K562 (cell line): ENCODE data around the gene LEPR. TPM values are rescaled to one million over a fixed set of nuclear protein-coding genes. Genes with fewer than 3 reads are reported as not detected.

Experiments
- CBX8 ChIP-seq: fragments of 200-600 bp; sonication (generic); IDR thresholded peaks from 2 replicates; pipeline ENCODE4 v1.6.1; 2012; ENCODE audit warnings: borderline replicate concordance, mixed run types, low read depth, mild to moderate bottlenecking, moderate library complexity, mixed read lengths, low read length, control low read depth, inconsistent platforms; ENCODE audit not compliant: poor library complexity, severe bottlenecking; ENCODE audit errors: extremely low read depth
- CHD1 ChIP-seq: fragments of 200-600 bp; sonication (generic); IDR thresholded peaks from one replicate; pipeline ENCODE4 v1.6.1; 2012; ENCODE audit warnings: mild to moderate bottlenecking, moderate library complexity, low read length, inconsistent platforms
- FOXA3 ChIP-seq, 2 experiments: fragments of 450-650 bp in 1 of 2; sonication (generic) in 1 of 2; formaldehyde crosslinking; IDR thresholded peaks in 1 of 2; conservative IDR thresholded peaks in 1 of 2; 2 replicates each; pipeline versions ENCODE4 v1.4.0 to v1.8.0; 2020 to 2022; ENCODE audit warnings: mild to moderate bottlenecking in 2 of 2, missing genetic modification reagents in 1 of 2
- GATA2 ChIP-seq: sonication (generic); formaldehyde crosslinking; IDR thresholded peaks from 2 replicates; pipeline ENCODE4 v1.4.0; 2020; ENCODE audit warnings: mild to moderate bottlenecking, missing genetic modification reagents
- KLF6 ChIP-seq: fragments of 250-450 bp; sonication (Bioruptor Pico); IDR thresholded peaks from 2 replicates; pipeline ENCODE4 v1.4.0; 2020; ENCODE audit warnings: mild to moderate bottlenecking, moderate library complexity, borderline replicate concordance
- MBD2 ChIP-seq: sonication (generic); IDR thresholded peaks from 2 replicates; pipeline ENCODE4 v1.6.1; 2016; ENCODE audit warnings: low read depth, borderline replicate concordance
- MTA1 ChIP-seq: fragments of 450-650 bp; IDR thresholded peaks from 2 replicates; pipeline ENCODE4 v1.6.1; 2017; ENCODE audit warnings: borderline replicate concordance
- NBN ChIP-seq: fragments of 450-650 bp; IDR thresholded peaks from 2 replicates; pipeline ENCODE4 v1.6.1; 2016; ENCODE audit warnings: low read depth, mild to moderate bottlenecking
- NELFE ChIP-seq: IDR thresholded peaks from 2 replicates; pipeline ENCODE4 v1.6.1; 2011; ENCODE audit warnings: mild to moderate bottlenecking; ENCODE audit not compliant: insufficient read depth, insufficient read length
- NFRKB ChIP-seq: fragments of 450-650 bp; IDR thresholded peaks from 2 replicates; pipeline ENCODE4 v1.6.1; 2016; ENCODE audit warnings: low read depth
- RB1 ChIP-seq: fragments of 450-650 bp; IDR thresholded peaks from 2 replicates; pipeline ENCODE4 v1.6.1; 2017; ENCODE audit warnings: low read depth, mild to moderate bottlenecking
- SLC30A9 ChIP-seq: fragments of 250-450 bp; sonication (Bioruptor Pico); IDR thresholded peaks from 2 replicates; pipeline ENCODE4 v1.8.0; 2022; ENCODE audit warnings: mild to moderate bottlenecking, moderate library complexity
- SMARCC2 ChIP-seq: fragments of 450-650 bp; IDR thresholded peaks from 2 replicates; pipeline ENCODE4 v1.6.1; 2017; ENCODE audit warnings: antibody characterized with exemption, moderate library complexity, mild to moderate bottlenecking, low read depth
- STAT5B ChIP-seq: fragments of 250-450 bp; sonication (Bioruptor Pico); IDR thresholded peaks from 2 replicates; pipeline ENCODE4 v1.8.0; 2021; ENCODE audit warnings: mild to moderate bottlenecking, inconsistent platforms
- ZC3H4 ChIP-seq: sonication (generic); formaldehyde crosslinking; IDR thresholded peaks from 2 replicates; pipeline ENCODE4 v1.9.0; 2021; ENCODE audit warnings: missing genetic modification reagents, borderline replicate concordance
- ZFP36 ChIP-seq: fragments of 150-350 bp; IDR thresholded peaks from 2 replicates; pipeline ENCODE4 v1.6.1; 2018; ENCODE audit warnings: low read length, low read depth; ENCODE audit not compliant: partially characterized antibody
- ZNF165 ChIP-seq: fragments of 250-450 bp; sonication (Bioruptor Pico); IDR thresholded peaks from 2 replicates; pipeline ENCODE4 v1.4.0; 2020; ENCODE audit warnings: borderline replicate concordance
- ZNF184 ChIP-seq: sonication (generic); formaldehyde crosslinking; IDR thresholded peaks from 2 replicates; pipeline ENCODE4 v1.5.0; 2020; ENCODE audit warnings: missing genetic modification reagents
- ZNF551 ChIP-seq: fragments of 250-450 bp; sonication (Bioruptor Pico); IDR thresholded peaks from 2 replicates; pipeline ENCODE4 v1.5.0; 2021; ENCODE audit warnings: mild to moderate bottlenecking, moderate library complexity
- ZNF589 ChIP-seq: fragments of 200-800 bp; sonication (Bioruptor generic); IDR thresholded peaks from 2 replicates; pipeline ENCODE4 v1.6.1; 2016; ENCODE audit warnings: low read depth, missing genetic modification characterization, missing compliant biosample characterization
- ZNF695 ChIP-seq: fragments of 450-650 bp; formaldehyde crosslinking; IDR thresholded peaks from 2 replicates; pipeline ENCODE4 v1.4.0; 2020; ENCODE audit warnings: mild to moderate bottlenecking, moderate library complexity
- polyA plus RNA-seq, 8 experiments: library from polyadenylated mRNA; depleted of rRNA in 4 of 8; stranded (reverse) in 5 of 8; unstranded in 3 of 8; fragments of >200 nt; fragmentation: Nextera tagmentation in 2 of 8; fragmentation: Illumina TruSeq in 1 of 8; extraction: Ambion mirVana in 2 of 8; extraction: Trizol in 1 of 8; gene quantifications; 2 replicates each; pipeline versions ENCODE4 v1.2.1 to v1.2.3, GENCODE V29; 2011 to 2014; ENCODE audit warnings: inconsistent platforms in 1 of 8, missing spikeins in 1 of 8
- total RNA-seq, 7 experiments: library from RNA; depleted of rRNA in 6 of 7; stranded (reverse); fragments of >200 nt in 6 of 7; fragmentation: Illumina TruSeq in 2 of 7; extraction: Trizol in 2 of 7; gene quantifications; 2 replicates each; pipeline versions ENCODE4 v1.2.1 to v1.2.3, GENCODE V29; 2011 to 2021; ENCODE audit warnings: low replicate concordance in 1 of 7
- TF ChIP-seq, protein P1 (sequence below): fragments of 250-450 bp; sonication (Bioruptor Pico); IDR thresholded peaks from 2 replicates; pipeline ENCODE4 v1.4.0; 2020; ENCODE audit warnings: mild to moderate bottlenecking, moderate library complexity, borderline replicate concordance
- TF ChIP-seq, protein P2 (sequence below): fragments of 450-650 bp; IDR thresholded peaks from 2 replicates; pipeline ENCODE4 v1.6.1; 2018; ENCODE audit not compliant: partially characterized antibody
- TF ChIP-seq, protein P3 (sequence below), 2 experiments: fragments of 250-450 bp in 1 of 2; fragments of 450-650 bp in 1 of 2; sonication (Bioruptor Pico) in 1 of 2; IDR thresholded peaks; 2 replicates each; pipeline versions ENCODE4 v1.6.1 to v1.8.0; 2016 to 2021; ENCODE audit warnings: mild to moderate bottlenecking in 2 of 2, moderate library complexity in 2 of 2, missing compliant biosample characterization in 1 of 2, missing genetic modification characterization in 1 of 2

Gene LEPR
- total and polyA plus RNA-seq, 9 of the 15 experiments (the other 6 are each of a cell fraction or from before 2014, with no cell fraction given) = 12.2 to 111 (median 43.1) TPM

DNA sequence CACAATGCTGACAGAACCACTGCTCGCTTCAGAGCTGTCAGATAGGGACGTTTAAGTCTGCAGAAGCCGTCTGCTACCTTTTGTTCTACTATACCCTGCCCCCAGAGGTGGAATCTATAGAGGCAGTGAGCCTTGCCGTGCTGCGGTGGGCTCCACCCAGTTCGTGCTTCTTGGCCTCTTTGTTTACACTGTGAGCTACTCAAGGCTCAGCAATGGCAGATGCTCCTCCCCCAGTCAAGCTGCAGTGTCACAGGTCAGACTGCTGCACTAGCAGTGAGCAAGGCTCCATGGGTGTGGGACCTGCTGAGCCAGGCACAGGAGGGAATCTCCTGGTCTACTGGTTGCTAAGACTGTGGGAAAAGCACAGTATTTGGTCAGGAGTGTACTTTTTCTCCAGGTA lies 47.1 kb downstream of the LEPR start (continued):
- no peak for TF ChIP-seq ZNF589 (CRISPR knock-in tag)
- no peak for TF ChIP-seq SMARCC2
- TF ChIP-seq, protein P1, sequence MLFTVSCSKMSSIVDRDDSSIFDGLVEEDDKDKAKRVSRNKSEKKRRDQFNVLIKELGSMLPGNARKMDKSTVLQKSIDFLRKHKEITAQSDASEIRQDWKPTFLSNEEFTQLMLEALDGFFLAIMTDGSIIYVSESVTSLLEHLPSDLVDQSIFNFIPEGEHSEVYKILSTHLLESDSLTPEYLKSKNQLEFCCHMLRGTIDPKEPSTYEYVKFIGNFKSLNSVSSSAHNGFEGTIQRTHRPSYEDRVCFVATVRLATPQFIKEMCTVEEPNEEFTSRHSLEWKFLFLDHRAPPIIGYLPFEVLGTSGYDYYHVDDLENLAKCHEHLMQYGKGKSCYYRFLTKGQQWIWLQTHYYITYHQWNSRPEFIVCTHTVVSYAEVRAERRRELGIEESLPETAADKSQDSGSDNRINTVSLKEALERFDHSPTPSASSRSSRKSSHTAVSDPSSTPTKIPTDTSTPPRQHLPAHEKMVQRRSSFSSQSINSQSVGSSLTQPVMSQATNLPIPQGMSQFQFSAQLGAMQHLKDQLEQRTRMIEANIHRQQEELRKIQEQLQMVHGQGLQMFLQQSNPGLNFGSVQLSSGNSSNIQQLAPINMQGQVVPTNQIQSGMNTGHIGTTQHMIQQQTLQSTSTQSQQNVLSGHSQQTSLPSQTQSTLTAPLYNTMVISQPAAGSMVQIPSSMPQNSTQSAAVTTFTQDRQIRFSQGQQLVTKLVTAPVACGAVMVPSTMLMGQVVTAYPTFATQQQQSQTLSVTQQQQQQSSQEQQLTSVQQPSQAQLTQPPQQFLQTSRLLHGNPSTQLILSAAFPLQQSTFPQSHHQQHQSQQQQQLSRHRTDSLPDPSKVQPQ (CRISPR knock-in tag) = no peak
- no peak for TF ChIP-seq ZNF551
- TF ChIP-seq NELFE = no peak
- TF ChIP-seq, protein P2, sequence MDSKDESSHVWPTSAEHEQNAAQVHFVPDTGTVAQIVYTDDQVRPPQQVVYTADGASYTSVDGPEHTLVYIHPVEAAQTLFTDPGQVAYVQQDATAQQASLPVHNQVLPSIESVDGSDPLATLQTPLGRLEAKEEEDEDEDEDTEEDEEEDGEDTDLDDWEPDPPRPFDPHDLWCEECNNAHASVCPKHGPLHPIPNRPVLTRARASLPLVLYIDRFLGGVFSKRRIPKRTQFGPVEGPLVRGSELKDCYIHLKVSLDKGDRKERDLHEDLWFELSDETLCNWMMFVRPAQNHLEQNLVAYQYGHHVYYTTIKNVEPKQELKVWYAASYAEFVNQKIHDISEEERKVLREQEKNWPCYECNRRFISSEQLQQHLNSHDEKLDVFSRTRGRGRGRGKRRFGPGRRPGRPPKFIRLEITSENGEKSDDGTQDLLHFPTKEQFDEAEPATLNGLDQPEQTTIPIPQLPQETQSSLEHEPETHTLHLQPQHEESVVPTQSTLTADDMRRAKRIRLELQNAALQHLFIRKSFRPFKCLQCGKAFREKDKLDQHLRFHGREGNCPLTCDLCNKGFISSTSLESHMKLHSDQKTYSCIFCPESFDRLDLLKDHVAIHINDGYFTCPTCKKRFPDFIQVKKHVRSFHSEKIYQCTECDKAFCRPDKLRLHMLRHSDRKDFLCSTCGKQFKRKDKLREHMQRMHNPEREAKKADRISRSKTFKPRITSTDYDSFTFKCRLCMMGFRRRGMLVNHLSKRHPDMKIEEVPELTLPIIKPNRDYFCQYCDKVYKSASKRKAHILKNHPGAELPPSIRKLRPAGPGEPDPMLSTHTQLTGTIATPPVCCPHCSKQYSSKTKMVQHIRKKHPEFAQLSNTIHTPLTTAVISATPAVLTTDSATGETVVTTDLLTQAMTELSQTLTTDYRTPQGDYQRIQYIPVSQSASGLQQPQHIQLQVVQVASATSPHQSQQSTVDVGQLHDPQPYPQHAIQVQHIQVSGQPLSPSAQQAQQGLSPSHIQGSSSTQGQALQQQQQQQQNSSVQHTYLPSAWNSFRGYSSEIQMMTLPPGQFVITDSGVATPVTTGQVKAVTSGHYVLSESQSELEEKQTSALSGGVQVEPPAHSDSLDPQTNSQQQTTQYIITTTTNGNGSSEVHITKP = no peak
- no peak for TF ChIP-seq RB1
- TF ChIP-seq GATA2 (CRISPR knock-in tag) = no peak
- no peak for TF ChIP-seq CHD1
- TF ChIP-seq ZNF695 (CRISPR knock-in tag) = no peak
- TF ChIP-seq MBD2 = no peak
- no peak for TF ChIP-seq ZNF184
- TF ChIP-seq, protein P3, sequence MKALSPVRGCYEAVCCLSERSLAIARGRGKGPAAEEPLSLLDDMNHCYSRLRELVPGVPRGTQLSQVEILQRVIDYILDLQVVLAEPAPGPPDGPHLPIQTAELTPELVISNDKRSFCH (CRISPR knock-in tag; IDR thresholded peaks at IDR 0.05) = no peak
- TF ChIP-seq, protein P3 (tag; IDR thresholded peaks at IDR 0.05) = no peak
- no peak for TF ChIP-seq ZFP36
- TF ChIP-seq NFRKB = no peak
- TF ChIP-seq MTA1 = no peak
- TF ChIP-seq NBN = 0 out of 2 replicates have a peak, but pooled peaks have one; percentile 56
- no peak for TF ChIP-seq KLF6 (CRISPR knock-in tag)
- TF ChIP-seq FOXA3 (CRISPR knock-in tag; conservative IDR thresholded peaks at IDR 0.05 in 1 of 2, IDR thresholded peaks at IDR 0.05 in 1 of 2) = peak; percentile 86 to 99
- no peak for TF ChIP-seq CBX8
- no peak for TF ChIP-seq STAT5B
- no peak for TF ChIP-seq ZC3H4 (CRISPR knock-in tag)
- TF ChIP-seq SLC30A9 (CRISPR knock-in tag) = no peak
- no peak for TF ChIP-seq ZNF165 (CRISPR knock-in tag)
